Kidney capillary endothelial cell (primary cell): ENCODE measurements around the gene YWHAB.
"Not testable (repeated sequence)": the region's sequence is repeated elsewhere in the genome, so short reads cannot be mapped to it uniquely, and the experiment has no call there.

Source experiments
- DNase-seq: peaks from one replicate; pipeline ENCODE4 v3.0.0-alpha.2; 2018; ENCODE audit warnings: low spot score

The YWHAB gene

DNA sequence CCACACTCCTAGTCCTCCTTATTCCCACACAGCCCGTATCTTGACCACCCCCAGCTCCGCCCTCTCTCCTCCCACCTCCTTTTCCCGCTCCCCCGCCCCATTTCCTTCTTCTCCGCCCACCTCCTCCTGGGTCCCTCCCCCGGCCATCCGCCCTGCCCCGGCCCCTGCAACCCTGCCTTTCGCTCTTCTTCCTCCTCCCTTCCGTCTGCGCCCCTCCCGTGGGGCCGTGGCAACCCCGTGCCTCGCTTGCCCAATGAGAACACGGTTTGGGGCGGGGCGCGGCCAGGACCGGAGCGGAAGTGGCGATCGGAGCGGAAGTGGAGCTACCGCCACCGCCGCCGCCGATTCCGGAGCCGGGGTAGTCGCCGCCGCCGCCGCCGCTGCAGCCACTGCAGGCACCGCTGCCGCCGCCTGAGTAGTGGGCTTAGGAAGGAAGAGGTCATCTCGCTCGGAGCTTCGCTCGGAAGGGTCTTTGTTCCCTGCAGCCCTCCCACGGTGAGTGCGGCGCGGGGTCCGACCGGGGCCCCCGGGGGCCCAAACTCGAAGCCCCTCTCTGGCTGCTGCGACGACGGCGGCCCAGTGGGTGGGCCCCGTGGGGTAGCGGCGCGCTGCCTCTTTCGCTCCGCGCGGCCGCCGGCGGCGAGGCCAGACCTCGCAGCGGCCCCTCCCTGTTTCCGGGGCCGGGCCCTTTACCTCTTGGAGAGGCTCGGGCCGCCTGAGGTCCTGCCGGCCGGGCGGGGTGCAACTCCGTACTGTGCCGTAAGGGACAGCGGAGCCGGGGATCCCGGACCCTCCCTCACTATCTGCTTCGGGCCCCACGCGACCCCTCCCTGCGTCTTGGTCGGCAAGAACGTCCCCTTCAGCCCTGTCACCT lies at the start of gene YWHAB:
Gene YWHAB, plus strand, starts transcription at position 314 of the 874 bp plus-strand sequence. CDS start 15,829 bp downstream, outside the sequence.
- peak; percentile 94 for DNase-seq

DNA sequence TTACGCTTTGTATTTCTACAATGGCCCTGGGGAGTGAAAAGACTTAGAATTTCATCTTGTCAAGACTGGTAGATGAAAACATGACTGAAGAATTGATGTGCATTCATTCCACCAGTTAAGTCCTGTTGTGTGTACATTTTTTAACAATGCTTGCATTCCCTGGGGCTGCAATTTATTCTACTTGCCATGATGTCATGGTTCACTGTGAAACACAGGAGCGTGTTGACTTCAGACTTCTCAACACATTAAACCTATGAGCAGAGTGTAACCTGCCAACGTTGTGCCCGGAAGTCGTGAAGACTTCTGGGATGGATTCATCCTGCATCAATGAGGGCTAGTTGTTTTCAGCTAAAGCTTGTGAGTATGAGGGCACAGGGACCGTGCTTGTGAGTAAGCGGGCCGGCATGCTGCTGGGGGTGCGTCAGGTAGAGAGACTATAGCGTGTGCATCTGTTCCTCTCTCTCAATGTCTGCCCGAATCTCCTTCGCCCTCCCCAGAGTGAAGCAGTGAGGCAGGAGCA lies 48.8 kb upstream of the YWHAB start:
- DNase-seq: no peak

DNA sequence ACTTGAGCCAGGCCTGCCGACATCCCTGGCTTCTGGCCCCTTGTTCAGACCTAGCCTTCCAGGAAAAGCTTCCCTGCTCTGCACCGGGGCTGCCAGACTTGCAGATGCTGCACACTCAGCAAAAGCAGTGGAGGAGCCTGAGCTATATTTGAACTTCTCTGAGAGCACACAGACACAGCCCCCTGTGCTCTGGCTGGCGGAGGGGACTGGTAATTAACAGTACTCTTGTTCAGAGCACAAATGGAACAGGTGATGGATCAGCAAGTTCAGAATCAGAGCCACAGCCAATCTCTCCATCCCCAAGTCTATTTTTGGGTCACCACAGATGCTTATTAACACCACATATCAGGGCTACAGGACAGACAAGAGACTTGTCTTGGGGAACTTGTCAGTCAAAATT lies 47.6 kb upstream of the YWHAB start:
- DNase-seq: no peak

DNA sequence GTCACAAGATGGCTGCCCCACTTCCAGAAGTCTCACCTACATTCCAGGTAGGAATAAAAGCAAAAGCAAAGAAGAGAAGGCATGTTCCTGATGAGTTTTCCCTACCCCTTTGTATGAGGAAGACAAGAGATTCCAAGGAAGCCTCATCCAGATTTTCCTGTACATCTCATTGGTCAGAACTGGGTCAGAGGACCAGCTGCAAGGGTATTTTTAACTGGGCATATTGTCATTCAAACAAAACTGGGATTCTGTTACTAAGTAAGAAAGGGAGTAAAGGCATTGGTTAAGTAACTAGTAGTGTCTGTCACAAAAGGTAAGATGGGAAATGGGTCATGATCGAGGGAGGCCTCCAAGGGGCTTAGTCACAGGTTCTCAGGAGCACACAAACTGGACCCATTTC lies 47.0 kb upstream of the YWHAB start:
- no peak for DNase-seq

DNA sequence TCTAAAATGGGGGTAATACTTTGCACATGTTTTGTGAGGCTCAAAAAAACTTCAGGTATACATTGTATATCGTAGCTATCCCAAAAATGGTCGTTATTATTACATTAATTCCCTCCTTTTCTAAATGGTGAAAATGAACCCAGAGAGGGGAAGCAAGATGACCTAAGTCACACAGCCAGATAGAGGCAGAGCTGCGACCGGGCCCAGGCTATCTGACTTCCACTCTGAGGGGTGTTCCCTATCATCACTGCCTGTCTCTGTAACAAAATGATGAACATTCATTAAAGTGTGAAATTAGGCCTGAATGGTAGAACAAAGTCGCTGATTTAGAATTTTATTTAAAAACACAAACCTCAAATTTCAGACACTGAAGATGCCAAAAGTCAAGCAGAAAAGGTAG lies 46.0 kb upstream of the YWHAB start:
- no peak for DNase-seq

DNA sequence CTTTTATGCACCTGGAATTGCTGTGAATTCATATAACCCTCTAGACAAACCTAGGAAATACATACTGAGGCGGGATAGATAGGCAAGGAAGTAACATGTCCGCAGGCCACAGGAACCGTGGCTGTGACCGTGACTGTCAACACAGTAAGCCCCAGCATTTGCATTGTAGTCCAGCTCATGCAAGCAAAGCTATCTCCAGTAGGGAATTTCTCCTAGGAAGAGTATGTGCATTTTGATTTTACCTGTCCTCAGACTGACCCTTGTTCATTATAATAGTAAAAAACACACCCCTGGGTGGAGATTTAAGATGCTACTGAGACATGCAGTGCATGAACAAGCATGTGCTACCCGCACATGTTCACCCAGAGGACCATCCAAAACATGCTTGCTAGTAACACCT lies 44.7 kb upstream of the YWHAB start:
- no peak for DNase-seq

DNA sequence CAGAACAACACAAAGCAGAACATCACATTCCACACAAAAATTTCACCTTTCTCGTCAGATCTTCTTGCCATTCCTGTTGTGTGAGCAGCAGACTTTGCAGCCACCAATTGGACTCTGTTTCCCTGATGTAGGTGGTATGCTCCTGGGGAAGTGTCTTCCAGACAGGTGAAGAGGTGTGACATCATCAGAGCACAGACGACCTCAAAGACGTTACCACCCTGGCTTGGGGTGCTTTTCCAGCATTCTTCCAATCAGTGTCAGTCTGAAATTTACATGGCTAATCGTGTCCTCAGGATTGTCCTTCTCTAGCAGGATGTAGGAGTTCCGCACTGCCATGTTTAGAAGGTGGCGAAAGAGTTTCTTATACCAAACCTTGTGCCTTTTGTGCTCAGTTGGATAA lies 43.5 kb upstream of the YWHAB start:
- DNase-seq: no peak

DNA sequence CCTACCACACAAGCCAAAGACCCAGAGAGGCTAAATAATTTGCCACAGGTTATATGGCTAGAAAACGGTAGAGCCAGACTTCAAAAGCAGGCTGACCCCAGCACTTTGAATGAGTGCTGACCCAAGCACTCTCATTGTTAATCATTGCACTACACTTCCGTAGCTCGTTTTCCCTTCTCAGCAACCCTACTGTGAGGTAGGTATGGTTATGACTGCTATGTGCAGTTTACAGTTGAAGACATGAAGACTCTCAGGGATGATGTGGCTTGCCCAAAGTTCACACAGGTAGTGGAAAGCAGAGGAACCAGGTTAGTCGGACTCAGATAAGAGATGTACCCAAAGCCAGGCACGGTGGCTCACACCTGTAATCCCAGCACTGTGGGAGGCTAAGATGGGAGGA lies 41.6 kb upstream of the YWHAB start:
- DNase-seq: no peak

DNA sequence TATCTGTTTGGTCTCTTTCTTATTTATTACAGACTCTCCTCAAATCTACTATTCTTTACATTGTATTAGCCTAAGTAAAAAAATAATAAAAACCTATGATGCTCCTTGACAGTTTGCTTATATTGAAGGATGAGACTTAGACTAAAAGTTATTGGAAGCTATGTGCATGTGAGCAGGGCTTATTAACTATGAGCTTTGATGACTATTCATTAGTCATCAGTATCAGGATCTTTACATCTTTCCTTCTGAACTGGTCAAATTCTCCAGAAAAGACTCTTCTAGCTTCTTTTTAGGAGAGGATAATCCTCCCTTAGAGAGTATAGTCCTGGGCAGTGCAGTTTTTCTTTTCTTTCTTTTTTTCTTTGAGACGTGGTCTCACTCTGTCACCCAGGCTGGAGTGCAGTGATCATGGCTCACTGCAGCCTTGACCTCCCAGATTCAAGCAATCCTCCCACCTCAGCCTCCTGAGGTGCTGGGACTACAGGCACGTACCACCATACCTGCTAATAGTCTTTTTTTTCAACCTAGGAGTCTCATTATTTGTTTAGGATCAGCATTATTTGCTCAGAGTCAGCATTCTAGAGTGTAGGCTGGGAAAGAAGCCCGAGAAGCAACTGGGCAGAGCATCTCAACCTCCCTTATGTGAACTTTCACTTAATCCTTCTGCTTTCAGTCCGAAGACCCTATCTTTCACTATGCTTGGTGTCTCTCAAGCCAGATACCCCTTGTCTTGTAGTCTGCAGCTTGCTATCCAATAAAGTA lies 37.1 kb upstream of the YWHAB start:
- DNase-seq: no peak

DNA sequence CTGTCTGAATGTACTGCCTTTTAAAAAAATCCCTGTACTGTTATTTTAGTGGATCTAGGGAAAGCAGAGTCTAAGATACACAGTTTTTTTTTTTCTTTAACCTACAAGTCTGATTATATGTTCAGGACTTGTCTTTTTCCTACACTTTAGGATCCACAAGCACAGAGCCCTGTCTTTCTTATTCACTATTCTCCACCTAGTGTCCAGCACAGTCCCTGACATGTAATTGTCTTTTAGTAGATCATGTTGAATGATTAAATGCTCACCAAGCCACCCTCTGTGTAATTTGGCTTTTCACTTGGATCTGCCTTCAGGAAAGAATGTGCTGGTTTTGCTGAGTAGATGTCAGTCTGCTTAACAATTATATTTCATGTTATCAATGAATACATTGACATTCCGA lies 35.8 kb upstream of the YWHAB start:
- no peak for DNase-seq

DNA sequence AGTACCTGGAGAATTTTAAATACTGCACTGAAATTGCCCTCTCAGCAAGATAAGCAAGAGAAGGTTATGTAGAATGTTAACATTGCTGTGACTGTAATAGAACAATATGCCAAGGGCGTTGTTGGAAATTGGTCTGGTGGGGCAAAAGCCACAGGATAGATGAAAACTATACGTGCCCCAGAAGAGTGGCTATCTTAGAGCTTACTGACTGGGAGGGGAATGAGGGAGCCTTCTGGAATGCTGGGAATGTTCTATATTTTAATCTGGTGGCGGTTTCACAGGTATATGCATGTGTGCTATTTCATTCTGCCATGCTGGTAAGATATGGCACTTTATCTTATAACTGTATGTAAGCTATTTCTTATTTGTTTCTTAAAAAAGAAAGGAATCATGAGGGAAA lies 35.2 kb upstream of the YWHAB start:
- no peak for DNase-seq

DNA sequence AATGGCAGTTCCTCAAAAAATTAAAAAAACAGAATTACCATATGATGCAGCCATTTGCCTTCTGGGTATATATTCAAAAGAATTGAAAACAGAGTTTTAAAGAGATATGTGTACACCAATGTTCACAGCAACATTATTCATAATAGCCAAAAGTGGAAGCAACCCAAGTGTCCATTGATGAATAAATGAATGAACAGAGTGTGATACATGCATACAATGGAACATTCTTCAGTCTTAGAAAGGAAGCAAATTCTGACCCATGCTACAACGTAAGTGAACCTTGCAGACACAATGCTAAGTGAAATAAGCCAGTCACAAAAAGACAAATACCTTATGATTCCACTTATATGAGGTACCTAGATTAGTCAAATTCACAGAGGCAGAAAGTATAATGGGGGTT lies 34.7 kb upstream of the YWHAB start:
- no peak for DNase-seq

DNA sequence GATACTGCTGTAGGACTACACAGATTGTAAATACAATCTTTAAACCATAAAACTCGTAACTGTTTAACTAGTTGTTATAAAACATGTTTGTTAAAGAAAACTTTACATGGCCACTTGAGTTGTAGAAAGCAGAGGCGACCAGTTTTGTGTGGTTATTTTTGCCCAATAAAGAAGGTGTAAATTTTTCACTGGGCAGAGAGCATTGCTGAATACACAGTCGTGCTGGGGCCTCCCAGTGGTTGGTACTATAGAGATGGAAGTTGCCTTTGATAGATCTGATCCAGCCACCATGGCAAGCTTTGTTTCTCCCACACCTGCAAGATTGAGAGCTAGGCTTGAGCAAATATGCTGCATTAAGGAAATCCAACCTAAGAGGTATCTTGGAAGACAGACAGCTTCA lies 34.0 kb upstream of the YWHAB start:
- DNase-seq: no peak

DNA sequence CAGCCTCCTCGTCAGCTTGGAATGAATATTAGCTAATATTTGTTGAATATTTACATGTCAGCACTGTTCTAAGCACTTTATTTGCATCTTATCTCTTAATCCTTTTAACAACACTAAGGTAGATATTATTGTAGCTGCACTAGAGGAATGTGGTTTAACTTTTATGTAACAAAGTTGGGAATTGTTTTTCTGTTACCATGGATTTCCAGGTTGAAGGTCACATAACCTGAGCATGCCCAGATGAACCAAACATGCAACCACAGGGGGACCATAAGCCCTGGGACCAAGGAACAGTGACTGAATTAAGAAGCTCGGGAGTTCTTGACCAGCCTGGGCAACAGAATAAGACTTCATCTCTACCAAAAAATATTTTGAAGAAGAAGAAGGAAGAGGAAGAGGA lies 29.1 kb upstream of the YWHAB start:
- DNase-seq: no peak

DNA sequence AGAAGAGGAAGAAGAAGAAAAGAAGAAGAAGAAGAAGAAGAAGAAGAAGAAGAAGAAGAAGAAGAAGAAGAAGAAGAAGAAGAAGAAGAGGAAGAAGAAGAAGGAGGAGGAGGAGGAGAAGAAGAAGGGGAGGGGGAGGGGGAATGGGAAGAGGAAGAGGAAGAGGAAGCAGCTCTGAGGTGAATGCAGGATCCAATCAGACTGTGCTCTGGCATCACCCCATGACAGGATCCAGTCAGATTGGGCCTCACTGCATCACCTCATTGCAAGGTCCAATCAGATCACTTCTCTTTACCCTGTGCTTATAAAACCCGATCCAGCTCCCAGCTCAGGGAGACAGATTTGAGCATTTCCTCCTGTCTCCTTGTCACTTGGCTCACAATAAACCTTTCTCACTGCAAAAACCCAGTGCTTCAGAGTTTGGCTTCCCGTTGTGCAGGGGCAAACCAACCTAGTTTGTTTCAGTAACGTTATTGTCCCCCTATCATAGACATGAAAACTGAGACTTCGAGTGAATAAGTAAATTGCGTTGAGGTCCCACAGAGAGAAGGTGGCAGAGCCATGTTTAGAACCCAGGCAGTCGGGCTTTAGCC lies 28.6 kb upstream of the YWHAB start:
- no peak for DNase-seq

DNA sequence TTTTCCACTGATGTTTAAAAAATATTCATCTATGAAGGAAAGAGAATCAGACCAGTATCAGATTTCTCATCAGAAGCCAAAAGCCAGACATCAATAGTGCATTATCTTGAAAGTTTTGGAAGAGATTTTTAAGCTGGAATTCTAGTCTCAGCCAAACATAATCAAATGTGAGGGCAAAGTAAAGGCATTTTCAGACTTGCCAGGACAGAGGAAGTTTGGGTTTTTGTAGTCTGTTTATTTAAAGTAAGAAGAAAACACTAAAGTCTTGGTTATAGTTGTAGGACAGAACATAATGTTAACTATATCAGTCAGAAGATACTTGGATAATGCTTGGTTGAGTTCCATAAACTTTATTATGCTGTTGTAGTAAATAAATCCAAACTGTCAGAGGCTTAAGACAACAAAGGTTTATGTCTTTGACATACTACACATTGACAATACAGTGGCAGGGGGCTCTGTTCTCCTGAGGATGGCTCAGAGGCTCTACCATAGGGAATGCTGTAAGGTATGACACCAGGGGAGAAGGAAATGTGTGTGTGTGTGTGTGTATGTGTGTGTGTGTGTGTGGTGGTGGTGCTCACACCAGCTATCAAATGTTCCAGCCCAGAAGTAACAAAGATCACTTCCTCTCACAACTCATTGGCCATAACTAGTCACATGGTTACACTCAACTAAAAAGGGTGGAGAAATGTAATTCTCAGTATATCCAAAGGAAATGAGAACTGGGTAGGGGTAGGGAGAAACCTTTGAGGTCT lies 26.7 kb upstream of the YWHAB start:
- no peak for DNase-seq

DNA sequence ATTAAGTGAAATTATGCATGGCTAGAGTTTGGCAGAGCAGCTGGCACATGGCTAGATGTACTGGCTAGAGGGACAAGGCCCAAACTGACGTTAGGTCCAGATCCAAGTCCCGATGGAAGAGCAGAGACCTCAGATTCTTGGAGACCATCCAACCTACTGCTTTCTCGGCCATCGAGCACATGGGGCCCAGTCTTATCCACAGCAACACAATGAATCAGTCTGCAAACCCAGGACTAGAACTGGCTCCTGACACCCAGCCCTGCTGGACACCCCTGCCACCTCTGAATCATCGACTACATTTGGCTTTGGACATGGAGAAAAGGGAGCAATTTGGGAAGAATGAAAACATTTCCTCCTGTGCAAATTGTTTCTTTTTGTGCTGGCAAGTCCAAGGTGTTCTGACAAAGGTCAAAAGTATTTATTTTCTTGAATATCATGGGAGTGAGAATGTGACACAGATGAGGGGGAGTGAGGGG lies 23.9 kb upstream of the YWHAB start:
- DNase-seq: no peak

DNA sequence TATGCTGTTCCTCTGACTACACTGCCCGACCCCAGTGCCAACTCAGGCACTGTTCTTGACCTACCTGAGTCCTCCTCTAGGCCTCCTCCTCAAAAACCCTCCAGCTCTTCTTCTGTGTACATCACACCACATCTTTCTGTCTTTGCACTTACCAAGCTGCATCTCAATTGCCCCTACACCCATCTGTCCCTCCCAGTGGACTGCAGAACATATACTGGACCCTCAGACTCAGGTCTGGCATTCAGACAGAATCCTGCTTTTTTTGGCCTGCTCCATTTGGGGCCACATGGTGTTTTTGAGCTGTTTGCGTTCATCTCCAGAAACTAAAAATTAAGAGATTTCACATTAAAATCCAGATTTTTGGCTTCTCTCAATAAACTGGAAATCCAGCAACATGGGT lies 23.2 kb upstream of the YWHAB start:
- DNase-seq: no peak

DNA sequence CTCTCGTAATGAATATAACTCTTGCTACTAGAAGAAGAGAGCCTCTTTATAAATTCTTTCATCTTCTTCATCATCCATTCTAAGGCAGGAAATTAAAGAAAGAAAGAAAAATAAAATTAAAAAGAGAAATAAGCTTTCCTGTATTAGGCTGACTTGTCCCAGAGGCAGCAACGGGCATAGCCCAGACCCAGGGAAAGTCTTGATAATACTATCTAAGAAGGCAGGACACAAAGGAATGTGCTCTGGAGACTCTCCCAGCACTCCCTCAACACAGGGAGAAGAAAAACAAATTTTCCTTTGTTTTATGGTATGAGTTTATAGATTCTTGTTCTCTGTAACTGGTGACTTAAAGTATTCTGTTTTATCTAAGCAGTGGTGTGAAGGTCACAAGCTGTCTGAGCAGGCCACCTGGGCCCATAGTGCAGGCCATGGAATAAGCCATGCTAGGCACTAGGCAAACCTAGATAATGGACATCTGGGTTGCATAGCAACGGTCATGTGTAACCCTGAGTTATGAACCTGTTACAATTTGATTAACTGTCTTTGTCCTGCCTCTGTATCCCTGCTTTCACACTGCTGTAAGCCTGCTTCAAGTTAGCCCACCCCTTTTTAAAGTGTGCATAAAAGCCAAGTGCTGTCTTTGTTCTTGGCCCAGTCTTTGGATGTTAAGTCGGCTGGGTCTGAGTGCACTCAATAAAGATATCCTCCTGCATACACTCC lies 22.0 kb upstream of the YWHAB start:
- not testable (repeated sequence) for DNase-seq

DNA sequence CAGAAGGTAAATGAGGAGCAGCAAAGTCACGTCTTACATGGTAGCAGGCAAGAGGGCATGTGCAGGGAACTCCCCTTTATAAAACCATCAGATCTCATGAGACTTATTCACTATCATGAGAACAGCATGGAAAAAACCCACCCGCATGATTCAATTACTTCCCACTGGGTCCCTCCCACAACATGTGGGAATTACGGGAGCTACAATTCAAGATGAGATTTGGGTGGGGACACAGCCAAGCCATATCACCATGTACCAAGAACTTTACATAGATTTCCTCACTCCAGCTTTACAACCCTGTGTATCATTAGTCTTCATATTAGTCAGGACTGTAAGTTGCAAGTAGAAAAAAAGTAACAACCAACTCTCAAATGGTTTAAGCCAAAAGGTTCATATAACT lies 21.0 kb upstream of the YWHAB start:
- not testable (repeated sequence) for DNase-seq

DNA sequence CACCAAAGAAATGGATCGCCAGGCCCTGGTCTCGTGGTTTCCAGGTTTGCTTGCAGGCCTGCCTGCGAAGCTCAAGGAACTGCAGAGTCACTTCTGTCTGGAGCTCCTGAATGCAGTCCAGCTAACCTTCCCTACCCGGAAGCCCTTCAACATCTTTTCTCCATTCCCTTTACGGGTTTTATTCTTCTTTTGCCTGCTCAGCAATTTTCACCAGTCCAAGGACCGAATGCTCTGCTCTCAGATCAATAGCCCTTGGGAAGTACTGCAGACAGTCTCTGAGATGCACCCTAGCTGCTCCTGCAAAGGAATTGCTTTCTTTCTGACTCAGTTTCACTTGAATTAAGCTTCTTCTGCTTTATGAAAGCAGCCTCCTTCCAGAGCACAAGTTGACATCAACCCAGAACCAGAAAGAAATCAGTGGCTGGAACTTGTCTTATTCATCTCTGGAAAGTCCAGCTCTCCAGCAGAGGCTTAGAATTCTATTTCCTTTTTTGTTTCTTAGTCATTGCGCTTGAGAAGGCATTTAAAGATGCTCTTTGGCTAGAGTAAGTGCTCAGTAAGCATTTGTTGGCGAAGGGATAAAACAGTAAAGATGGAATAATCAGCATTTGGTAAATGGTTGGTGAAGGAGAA lies 18.7 kb upstream of the YWHAB start:
- DNase-seq: no peak
